ENCODE data around the gene NSUN6. TPM values are rescaled to one million over a fixed set of nuclear protein-coding genes. Genes with fewer than 3 reads are reported as not detected.
A peak's percentile ranks its signal among the peaks of the same experiment; 100 is the strongest.
"Not testable (repeated sequence)": the region's sequence is repeated elsewhere in the genome, so short reads cannot be mapped to it uniquely, and the experiment has no call there.

Gene NSUN6
- total and polyA plus RNA-seq, 4 donors = 4.1 to 13.5 (median 10.5) TPM

DNA sequence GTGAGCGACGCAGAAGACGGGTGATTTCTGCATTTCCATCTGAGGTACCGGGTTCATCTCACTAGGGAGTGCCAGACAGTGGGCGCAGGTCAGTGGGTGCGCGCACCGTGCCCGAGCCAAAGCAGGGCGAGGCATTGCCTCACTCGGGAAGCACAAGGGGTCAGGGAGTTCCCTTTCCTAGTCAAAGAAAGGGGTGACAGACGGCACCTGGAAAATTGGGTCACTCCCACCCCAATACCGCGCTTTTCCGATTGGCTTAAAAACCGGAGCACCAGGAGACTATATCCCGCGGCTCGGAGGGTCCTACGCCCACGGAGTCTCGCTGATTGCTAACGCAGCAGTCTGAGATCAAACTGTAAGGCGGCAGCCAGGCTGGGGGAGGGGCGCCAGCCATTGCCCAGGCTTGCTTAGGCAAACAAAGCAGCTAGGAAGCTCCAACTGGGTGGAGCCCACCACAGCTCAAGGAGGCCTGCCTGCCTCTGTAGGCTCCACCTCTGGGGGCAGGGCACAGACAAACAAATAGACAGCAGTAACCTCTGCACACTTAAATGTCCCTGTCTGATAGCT, 23.9 kb downstream of the NSUN6 start:
- 6 to 8% methylated on average over 25 of the region's 25 CpGs for WGBS, 2 donors
- peak; percentile 78 to 84 for DNase-seq
- H3K36me3 ChIP-seq (ENCODE audit: control insufficient read depth in 1 of 2, insufficient read depth in 2 of 2, low read length in 1 of 2); intact Hi-C loops (cut with DNase I); H3K4me1 ChIP-seq (ENCODE audit: control insufficient read depth in 1 of 2, insufficient read depth in 2 of 2, low read length in 2 of 2); ATAC-seq (ENCODE audit: low FRiP score); H3K9me3 ChIP-seq (ENCODE audit: control insufficient read depth, low read length); H3K27me3 ChIP-seq (ENCODE audit: control insufficient read depth in 1 of 2, insufficient read depth in 2 of 2, low read length in 1 of 2): not testable (repeated sequence)
- H3K27ac ChIP-seq (ENCODE audit: low read depth in 1 of 2, low read length in 2 of 2) = peak overlapping the region in 1 of 2 donors; percentile 17
- peak overlapping the region; percentile 76 to 78 for H3K4me3 ChIP-seq (ENCODE audit: low read length in 2 of 2)

DNA sequence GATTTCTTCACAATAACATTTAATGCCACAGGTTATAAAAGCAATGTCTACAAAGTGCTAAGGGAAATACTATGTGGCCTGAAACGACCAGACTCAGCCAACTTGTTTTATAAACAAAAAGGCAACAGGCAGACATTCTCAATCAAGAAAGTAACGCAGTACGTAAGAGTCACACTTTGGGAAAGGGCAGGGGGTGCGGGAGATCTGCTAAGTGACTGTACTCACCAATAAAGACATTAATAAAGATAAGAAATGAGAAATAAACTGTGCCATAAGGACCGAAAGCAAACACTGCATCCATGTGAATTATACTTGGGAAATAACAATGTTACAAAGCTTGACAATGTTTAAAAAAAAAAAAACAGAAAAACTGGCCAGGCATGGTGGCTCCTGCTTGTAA, 25.5 kb downstream of the NSUN6 start:
- Histone ChIP-seq H3K27me3 (ENCODE audit: control insufficient read depth in 1 of 2, insufficient read depth in 2 of 2, low read length in 1 of 2) (no peaks in the 10 kb centered on the region), H3K4me1 (ENCODE audit: control insufficient read depth in 1 of 2, insufficient read depth in 2 of 2, low read length in 2 of 2) (no peaks in the 10 kb centered on the region), H3K9me3 (ENCODE audit: control insufficient read depth, low read length) (no peaks in the 10 kb centered on the region), H3K36me3 (ENCODE audit: control insufficient read depth in 1 of 2, insufficient read depth in 2 of 2, low read length in 1 of 2) (peaks cover 0 to 3% of the 10 kb centered on the region in 2 donors), H3K4me3 (ENCODE audit: low read length in 2 of 2) (no peak overlapping the region), H3K27ac (ENCODE audit: low read depth in 1 of 2, low read length in 2 of 2) (no peak overlapping the region)
- ATAC-seq (ENCODE audit: low FRiP score) (no peak), DNase-seq (no peak)
- intact Hi-C loops (cut with DNase I) = no loop called here
- WGBS, 2 donors = 76 to 87% methylated on average over 5 of the region's 5 CpGs

DNA sequence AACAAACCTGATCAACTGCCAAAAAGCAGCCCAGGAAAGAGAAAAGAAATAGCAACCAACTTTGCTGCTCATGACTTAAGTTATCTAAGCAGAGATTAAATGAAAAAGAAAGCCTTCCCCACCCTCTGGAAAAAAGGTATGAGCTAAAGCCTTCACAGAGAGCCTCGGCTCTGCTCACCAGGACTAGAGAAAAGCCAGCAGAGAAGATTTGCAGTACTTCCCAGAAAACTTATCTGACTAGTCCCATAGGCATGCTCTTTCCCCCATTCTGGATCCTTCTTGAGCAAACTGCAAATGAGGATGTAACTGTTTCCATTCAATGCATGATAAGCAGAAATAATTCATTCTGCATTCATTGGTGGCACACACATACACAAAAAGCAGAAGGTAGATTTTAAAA, 27.7 kb downstream of the NSUN6 start:
- H3K9me3 ChIP-seq (ENCODE audit: control insufficient read depth, low read length); H3K4me1 ChIP-seq (ENCODE audit: control insufficient read depth in 1 of 2, insufficient read depth in 2 of 2, low read length in 2 of 2); H3K27me3 ChIP-seq (ENCODE audit: control insufficient read depth in 1 of 2, insufficient read depth in 2 of 2, low read length in 1 of 2); DNase-seq; intact Hi-C loops (cut with DNase I); H3K27ac ChIP-seq (ENCODE audit: low read depth in 1 of 2, low read length in 2 of 2); H3K4me3 ChIP-seq (ENCODE audit: low read length in 2 of 2); ATAC-seq (ENCODE audit: low FRiP score); H3K36me3 ChIP-seq (ENCODE audit: control insufficient read depth in 1 of 2, insufficient read depth in 2 of 2, low read length in 1 of 2): not testable (repeated sequence)
- WGBS, 2 donors = 42 to 69% methylated on average over 1 of the region's 1 CpG

DNA sequence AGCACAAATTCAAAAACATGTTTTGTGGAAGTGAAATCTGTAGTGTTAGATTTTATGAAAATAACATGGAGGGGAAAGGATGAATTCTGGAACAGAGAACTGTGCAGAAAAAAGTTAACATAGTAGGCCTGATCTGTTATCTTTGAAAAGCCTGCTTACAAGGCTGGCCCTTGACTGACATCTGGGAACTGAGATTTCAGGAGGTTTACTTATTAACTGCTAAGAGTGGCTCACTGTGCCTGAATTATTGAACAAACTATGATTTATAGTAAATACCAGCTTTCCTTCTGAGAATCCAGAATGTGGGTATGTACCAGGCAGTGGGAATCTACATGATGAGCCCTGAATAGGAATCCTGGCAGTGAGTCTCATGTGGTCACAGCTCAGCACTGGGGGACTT, 30.5 kb downstream of the NSUN6 start:
- Histone ChIP-seq H3K27me3 (ENCODE audit: control insufficient read depth in 1 of 2, insufficient read depth in 2 of 2, low read length in 1 of 2) (no peaks in the 10 kb centered on the region), H3K9me3 (ENCODE audit: control insufficient read depth, low read length) (no peaks in the 10 kb centered on the region), H3K36me3 (ENCODE audit: control insufficient read depth in 1 of 2, insufficient read depth in 2 of 2, low read length in 1 of 2) (peaks cover 0 to 3% of the 10 kb centered on the region in 2 donors), H3K27ac (ENCODE audit: low read depth in 1 of 2, low read length in 2 of 2) (no peak overlapping the region), H3K4me3 (ENCODE audit: low read length in 2 of 2) (no peak overlapping the region), H3K4me1 (ENCODE audit: control insufficient read depth in 1 of 2, insufficient read depth in 2 of 2, low read length in 2 of 2) (peaks cover 0 to 4% of the 10 kb centered on the region in 2 donors)
- ATAC-seq (ENCODE audit: low FRiP score) (no peak), DNase-seq (no peak)
- intact Hi-C loops (cut with DNase I) = no loop called here

- Histone ChIP-seq H3K4me1 (ENCODE audit: control insufficient read depth in 1 of 2, insufficient read depth in 2 of 2, low read length in 2 of 2) (peaks cover 0 to 4% of the 10 kb centered on the region in 2 donors), H3K27ac (ENCODE audit: low read depth in 1 of 2, low read length in 2 of 2) (no peak overlapping the region), H3K36me3 (ENCODE audit: control insufficient read depth in 1 of 2, insufficient read depth in 2 of 2, low read length in 1 of 2) (peaks cover 0 to 3% of the 10 kb centered on the region in 2 donors), H3K27me3 (ENCODE audit: control insufficient read depth in 1 of 2, insufficient read depth in 2 of 2, low read length in 1 of 2) (no peaks in the 10 kb centered on the region), H3K9me3 (ENCODE audit: control insufficient read depth, low read length) (no peaks in the 10 kb centered on the region), H3K4me3 (ENCODE audit: low read length in 2 of 2) (no peak overlapping the region)
- no peak for DNase-seq
- WGBS, 2 donors = 6 to 15% methylated on average over 3 of the region's 3 CpGs
- intact Hi-C loops (cut with DNase I) = no loop called here
- no peak for ATAC-seq (ENCODE audit: low FRiP score)
Measured at GRCh38 chr10:18619016-18619415, 32.4 kb downstream of the NSUN6 start.

- WGBS, 2 donors = 73 to 77% methylated on average over 3 of the region's 3 CpGs
- intact Hi-C loops (cut with DNase I) = no loop called here
- DNase-seq (no peak), ATAC-seq (ENCODE audit: low FRiP score) (no peak)
- Histone ChIP-seq H3K4me1 (ENCODE audit: control insufficient read depth in 1 of 2, insufficient read depth in 2 of 2, low read length in 2 of 2) (peaks cover 0 to 4% of the 10 kb centered on the region in 2 donors), H3K9me3 (ENCODE audit: control insufficient read depth, low read length) (no peaks in the 10 kb centered on the region), H3K4me3 (ENCODE audit: low read length in 2 of 2) (no peak overlapping the region), H3K27ac (ENCODE audit: low read depth in 1 of 2, low read length in 2 of 2) (no peak overlapping the region), H3K36me3 (ENCODE audit: control insufficient read depth in 1 of 2, insufficient read depth in 2 of 2, low read length in 1 of 2) (no peaks in the 10 kb centered on the region), H3K27me3 (ENCODE audit: control insufficient read depth in 1 of 2, insufficient read depth in 2 of 2, low read length in 1 of 2) (no peaks in the 10 kb centered on the region)
Measured at GRCh38 chr10:18616337-18616736, 35.0 kb downstream of the NSUN6 start.

- H3K4me1 ChIP-seq (ENCODE audit: control insufficient read depth in 1 of 2, insufficient read depth in 2 of 2, low read length in 2 of 2) = peaks cover 0 to 4% of the 10 kb centered on the region in 2 donors
- ATAC-seq (ENCODE audit: low FRiP score) (no peak), DNase-seq (no peak)
- H3K27ac ChIP-seq (ENCODE audit: low read depth in 1 of 2, low read length in 2 of 2) = no peak overlapping the region
- H3K36me3 ChIP-seq (ENCODE audit: control insufficient read depth in 1 of 2, insufficient read depth in 2 of 2, low read length in 1 of 2) = no peaks in the 10 kb centered on the region
- no peak overlapping the region for H3K4me3 ChIP-seq (ENCODE audit: low read length in 2 of 2)
- no peaks in the 10 kb centered on the region for H3K9me3 ChIP-seq (ENCODE audit: control insufficient read depth, low read length)
- intact Hi-C loops (cut with DNase I) = no loop called here
- H3K27me3 ChIP-seq (ENCODE audit: control insufficient read depth in 1 of 2, insufficient read depth in 2 of 2, low read length in 1 of 2) = no peaks in the 10 kb centered on the region
- WGBS, 2 donors = 94 to 96% methylated on average over 4 of the region's 4 CpGs
Measured at GRCh38 chr10:18615618-18616017, 35.8 kb downstream of the NSUN6 start.

DNA sequence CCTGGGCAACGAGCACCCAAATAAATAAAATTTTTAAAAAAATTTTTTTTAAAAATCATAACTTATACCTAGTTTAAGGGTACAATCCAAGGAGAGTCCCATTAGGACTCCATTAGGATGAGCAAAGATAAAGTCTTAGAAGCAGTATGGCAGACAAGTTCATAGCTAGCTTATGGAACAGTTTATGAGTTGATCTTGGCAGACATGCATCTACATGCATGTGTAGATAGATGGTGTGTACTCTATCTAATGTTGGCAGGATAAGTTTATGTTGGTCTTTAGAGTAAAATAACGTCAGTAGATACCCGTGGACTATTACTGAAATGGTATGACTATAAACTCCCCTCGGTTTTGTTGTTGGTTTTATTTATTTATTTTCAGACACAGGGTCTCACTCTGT, 40.2 kb downstream of the NSUN6 start:
- ATAC-seq (ENCODE audit: low FRiP score) (no peak), DNase-seq (no peak)
- intact Hi-C loops (cut with DNase I) = no loop called here
- H3K27ac ChIP-seq (ENCODE audit: low read depth in 1 of 2, low read length in 2 of 2) = no peak overlapping the region
- H3K9me3 ChIP-seq (ENCODE audit: control insufficient read depth, low read length) = no peaks in the 10 kb centered on the region
- H3K4me1 ChIP-seq (ENCODE audit: control insufficient read depth in 1 of 2, insufficient read depth in 2 of 2, low read length in 2 of 2) = no peaks in the 10 kb centered on the region
- no peak overlapping the region for H3K4me3 ChIP-seq (ENCODE audit: low read length in 2 of 2)
- no peaks in the 10 kb centered on the region for H3K27me3 ChIP-seq (ENCODE audit: control insufficient read depth in 1 of 2, insufficient read depth in 2 of 2, low read length in 1 of 2)
- no peaks in the 10 kb centered on the region for H3K36me3 ChIP-seq (ENCODE audit: control insufficient read depth in 1 of 2, insufficient read depth in 2 of 2, low read length in 1 of 2)
- WGBS, 2 donors = 74 to 89% methylated on average over 4 of the region's 4 CpGs

- no peak for DNase-seq
- H3K4me3 ChIP-seq (ENCODE audit: low read length in 2 of 2) = no peak overlapping the region
- ATAC-seq (ENCODE audit: low FRiP score) = peak; percentile 73
- H3K36me3 ChIP-seq (ENCODE audit: control insufficient read depth in 1 of 2, insufficient read depth in 2 of 2, low read length in 1 of 2) = no peaks in the 10 kb centered on the region
- H3K4me1 ChIP-seq (ENCODE audit: control insufficient read depth in 1 of 2, insufficient read depth in 2 of 2, low read length in 2 of 2) = no peaks in the 10 kb centered on the region
- no peak overlapping the region for H3K27ac ChIP-seq (ENCODE audit: low read depth in 1 of 2, low read length in 2 of 2)
- no peaks in the 10 kb centered on the region for H3K27me3 ChIP-seq (ENCODE audit: control insufficient read depth in 1 of 2, insufficient read depth in 2 of 2, low read length in 1 of 2)
- intact Hi-C loops (cut with DNase I) = no loop called here
- WGBS, 2 donors = 7 to 9% methylated on average over 3 of the region's 3 CpGs
- no peaks in the 10 kb centered on the region for H3K9me3 ChIP-seq (ENCODE audit: control insufficient read depth, low read length)
Measured at GRCh38 chr10:18610517-18610916, 40.9 kb downstream of the NSUN6 start.
